RWPE1 (cell line): Measurements from ENCODE around the gene TCF3.
A peak's percentile ranks its signal among the peaks of the same experiment; 100 is the strongest.
"Not testable (repeated sequence)": the region's sequence is repeated elsewhere in the genome, so short reads cannot be mapped to it uniquely, and the experiment has no call there.

ENCODE experiments used
- CTCF ChIA-PET: fragments of 350-600 bp; sonication (Branson Sonifier 250); formaldehyde crosslinking; extraction: SDS; loops from one replicate; lab custom pipeline; 2021; lab: Yijun Ruan, JAX
- POLR2A ChIA-PET: fragments of 400-600 bp; formaldehyde crosslinking; extraction: SDS; loops from one replicate; lab custom pipeline; 2020; ENCODE audit warnings: antibody characterized with exemption; ENCODE audit not compliant: low non-redundant PET; lab: Yijun Ruan, JAX
- DNase-seq: peaks from one replicate; pipeline ENCODE4 v3.0.0; 2012; ENCODE audit warnings: low spot score
- H3K27ac ChIP-seq: fragments of 450-650 bp; 2 replicates; pipeline ENCODE4 v1.5.1; 2017
- CTCF ChIP-seq: fragments of 450-650 bp; conservative IDR thresholded peaks from 2 replicates; pipeline ENCODE4 v1.5.1; 2017; ENCODE audit warnings: low read depth, mild to moderate bottlenecking

Gene TCF3

GRCh38 chr19:1691589-1692290 lies 39.3 kb upstream of the TCF3 start:
- CTCF ChIA-PET = interaction anchor here (0.6 to 0.7 kb wide), 2 partner anchors 30 to 90 kb away, joined by 3 to 5 read pairs; no protein-coding TSS in a partner anchor
- POLR2A ChIA-PET = no interaction called here
- no peak for DNase-seq
- TF ChIP-seq CTCF = no peak
- peak overlapping the region; percentile 85; the same call in 1 of the 2 replicates for H3K27ac ChIP-seq

GRCh38 chr19:1690699-1691307 lies 38.4 kb upstream of the TCF3 start:
- ChIA-PET POLR2A (no interaction called here), CTCF (interaction anchor here (0.6 to 0.7 kb wide), 3 partner anchors 29 to 89 kb away, joined by 3 to 5 read pairs (median 4); no protein-coding TSS in a partner anchor)
- H3K27ac ChIP-seq = 0 out of 2 replicates have a peak overlapping the region, but pooled peaks have one; percentile 4
- TF ChIP-seq CTCF = no peak
- peak; percentile 79 for DNase-seq

GRCh38 chr19:1685785-1686184 lies 33.4 kb upstream of the TCF3 start:
- DNase-seq, H3K27ac ChIP-seq, POLR2A ChIA-PET: not testable (repeated sequence)
- CTCF ChIA-PET = interaction anchor here (3.0 kb wide), 1 partner anchor 14 kb away, joined by 12 read pairs; no protein-coding TSS in a partner anchor

GRCh38 chr19:1685046-1685445 lies 32.6 kb upstream of the TCF3 start:
- POLR2A ChIA-PET = no interaction called here
- DNase-seq = no peak
- no peak overlapping the region for H3K27ac ChIP-seq
- TF ChIP-seq CTCF = no peak
- CTCF ChIA-PET = interaction anchor here (1.2 to 3.0 kb wide), 2 partner anchors 13 to 141 kb away, joined by 7 to 12 read pairs; no protein-coding TSS in a partner anchor

GRCh38 chr19:1684573-1684912 lies 32.1 kb upstream of the TCF3 start:
- DNase-seq = no peak
- CTCF ChIA-PET = interaction anchor here (1.2 to 3.0 kb wide), 2 partner anchors 12 to 141 kb away, joined by 7 to 12 read pairs; no protein-coding TSS in a partner anchor
- no peak for TF ChIP-seq CTCF
- POLR2A ChIA-PET = no interaction called here
- H3K27ac ChIP-seq = no peak overlapping the region

- ChIA-PET CTCF (interaction anchor here (1.2 to 3.0 kb wide), 2 partner anchors 12 to 142 kb away, joined by 7 to 12 read pairs; no protein-coding TSS in a partner anchor), POLR2A (interaction anchor here (0.5 kb wide), 1 partner anchor 12 kb away, joined by 3 read pairs; no protein-coding TSS in a partner anchor)
- DNase-seq = no peak
- H3K27ac ChIP-seq = no peak overlapping the region
- no peak for TF ChIP-seq CTCF
Measured at GRCh38 chr19:1683869-1684572, 31.6 kb upstream of the TCF3 start.
